KG1 (cell line): ENCODE measurements around the gene ACER2.

Experiments
- DNase-seq: peaks from one replicate; lab custom pipeline; 2025; lab: John Stamatoyannopoulos, UW

The ACER2 gene

DNA sequence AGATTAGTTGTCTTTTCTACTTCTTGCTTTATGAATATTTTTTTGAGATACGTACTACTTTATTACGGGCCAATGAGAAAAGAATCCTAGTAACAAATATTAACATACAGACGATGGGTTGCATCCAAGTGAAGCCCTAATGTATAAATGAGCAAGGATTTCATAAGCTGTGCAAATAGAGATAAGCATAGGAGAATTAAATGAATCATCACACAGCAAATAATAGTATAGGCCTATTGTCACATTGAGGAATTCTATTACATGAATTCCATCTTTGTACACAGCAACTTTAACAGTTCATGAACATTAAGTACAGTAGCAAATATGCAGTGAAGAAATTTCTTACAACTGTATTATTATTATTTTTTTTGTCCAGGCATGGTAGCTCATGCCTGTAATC, 78.0 kb downstream of the ACER2 start:
- no peak for DNase-seq

GRCh38 chr9:19488721-19489120, 79.9 kb downstream of the ACER2 start:
- no peak for DNase-seq

DNA sequence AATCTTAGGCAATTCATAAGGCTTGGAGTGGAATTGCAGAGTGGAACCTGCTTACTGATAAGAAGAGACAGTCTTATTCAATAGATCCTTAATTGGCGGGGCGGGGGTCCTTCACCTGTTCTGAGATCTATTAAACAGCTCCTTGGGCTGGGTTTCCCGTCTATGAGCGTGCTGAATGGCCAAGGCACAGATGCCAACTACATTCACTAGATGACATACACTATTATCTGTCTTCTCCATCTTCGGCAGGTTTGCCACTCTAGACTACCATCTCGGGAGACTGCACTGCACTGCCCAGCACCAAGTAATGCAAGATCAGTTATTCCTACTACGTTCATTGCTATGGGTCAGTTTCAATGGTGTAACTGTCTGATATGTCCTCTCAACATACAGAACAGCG, 81.5 kb downstream of the ACER2 start:
- no peak for DNase-seq

- DNase-seq = no peak
Observed at GRCh38 chr9:19490828-19491227, 82.0 kb downstream of the ACER2 start.

DNA sequence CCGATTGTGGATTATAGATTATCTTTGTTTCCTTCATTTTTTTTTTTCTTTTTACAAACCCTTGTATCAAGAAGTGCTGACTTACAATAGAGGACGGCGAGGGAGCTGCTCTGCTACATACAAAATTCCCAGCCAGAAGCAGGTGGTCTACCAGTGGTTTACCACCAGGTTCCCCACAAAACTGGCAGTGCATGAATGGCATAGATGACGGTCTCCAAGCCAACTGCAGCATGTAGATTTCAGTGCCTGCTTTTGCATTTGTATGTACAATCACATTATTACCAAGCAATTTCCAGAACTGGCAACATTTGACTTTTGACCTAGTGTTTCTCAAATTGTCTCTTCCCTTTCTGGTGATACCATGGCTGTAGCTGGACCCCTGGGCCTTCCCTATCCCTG, 84.0 kb downstream of the ACER2 start:
- DNase-seq = no peak

- peak; percentile 21 for DNase-seq
Observed at GRCh38 chr9:19493174-19493811, 84.5 kb downstream of the ACER2 start.

DNA sequence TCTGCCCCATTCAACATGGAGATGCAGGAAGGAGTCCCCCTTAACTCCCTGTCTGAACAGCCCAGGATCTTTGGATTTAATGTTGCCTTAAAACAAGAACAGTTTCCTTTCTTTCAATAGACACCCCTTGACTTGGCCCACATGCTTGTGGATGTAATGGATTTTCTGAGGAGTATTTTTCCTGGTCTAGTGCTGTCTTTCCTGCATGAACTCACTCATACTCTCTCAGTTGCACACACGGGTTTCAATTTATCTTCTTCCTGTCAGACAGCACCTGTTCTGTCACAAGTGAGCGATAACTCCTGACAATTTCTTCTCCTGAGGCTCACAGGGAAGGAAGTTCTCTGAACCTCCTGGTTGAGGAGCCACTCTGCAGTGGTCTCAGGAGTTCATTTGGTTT, 85.1 kb downstream of the ACER2 start:
- no peak for DNase-seq

GRCh38 chr9:19495186-19496028, 86.6 kb downstream of the ACER2 start:
- DNase-seq = no peak

- DNase-seq = no peak
Observed at GRCh38 chr9:19496321-19497050, 87.7 kb downstream of the ACER2 start.

DNA sequence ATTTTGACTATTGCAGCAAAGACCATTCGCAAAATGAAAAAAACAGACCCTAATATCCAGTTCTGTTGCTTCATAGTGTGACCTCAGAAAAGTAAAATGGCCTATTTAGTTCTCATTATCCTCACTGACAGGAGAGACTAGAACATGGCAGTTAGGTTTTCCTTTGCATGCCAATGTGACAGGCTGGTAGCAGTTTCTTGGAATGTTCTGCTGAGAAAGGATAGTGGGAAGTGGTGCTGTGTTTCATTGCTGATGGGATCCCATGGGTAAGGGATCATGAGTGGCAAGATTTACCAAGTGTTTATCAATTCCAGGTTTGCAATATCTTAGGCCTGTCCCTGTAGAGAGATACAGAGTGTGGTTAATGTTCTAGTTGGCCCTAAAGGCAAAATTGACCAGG, 88.5 kb downstream of the ACER2 start:
- DNase-seq = no peak

DNA sequence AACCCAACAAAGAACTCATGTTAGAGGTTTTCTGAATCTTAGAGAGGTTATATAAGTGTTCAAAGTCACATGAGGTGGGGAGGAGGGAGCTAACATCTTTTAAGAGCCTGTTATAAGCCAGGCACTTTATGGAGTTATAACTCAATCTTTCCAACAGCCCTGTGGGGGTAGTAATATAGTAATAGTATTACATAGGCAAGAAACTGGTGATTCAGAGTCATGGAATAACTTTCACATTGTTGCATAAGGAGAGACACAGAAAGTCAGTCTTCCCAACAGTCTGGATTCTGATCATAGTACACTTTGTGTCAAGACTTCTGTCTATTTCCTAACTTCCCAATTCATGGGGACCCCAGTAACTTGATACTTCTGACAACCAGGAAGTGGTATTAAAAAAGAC, 89.2 kb downstream of the ACER2 start:
- no peak for DNase-seq
